HepG2 (cell line): ENCODE results near the gene ZNF134. TPM values are rescaled to one million over a fixed set of nuclear protein-coding genes. Genes with fewer than 3 reads are reported as not detected.

ENCODE experiments used
- ATAC-seq: fragments of 200-7000 bp; cut with Tn5 transposase; 3 replicates; pipeline ENCODE4 v1.9.1; 2020; ENCODE audit warnings: mild to moderate bottlenecking, moderate library complexity
- BruUV-seq: library from RNA; stranded (reverse); fragments of 400-500 nt; replicated peaks from 2 replicates; lab custom pipeline; 2021; lab: Mats Ljungman, UMichigan
- CTCF ChIA-PET: fragments of 300-600 bp; formaldehyde crosslinking; extraction: SDS; loops from one replicate; lab custom pipeline; 2021; ENCODE audit warnings: low total read pairs, inconsistent platforms, low intra/inter-chr PET ratio; lab: Yijun Ruan, JAX
- POLR2A ChIA-PET: fragments of 350-600 bp; sonication (Branson Sonifier 250); formaldehyde crosslinking; loops from one replicate; lab custom pipeline; 2020; ENCODE audit warnings: antibody characterized with exemption, inconsistent platforms; lab: Yijun Ruan, JAX
- DNase-seq: peaks from one replicate; pipeline ENCODE4 v3.0.0-alpha.2; 2015; ENCODE audit warnings: low spot score
- FAIRE-seq: peaks from 3 replicates; lab custom pipeline; 2011; peaks lifted over from hg19 to GRCh38; lab: Jason Lieb, UNC
- H2AFZ ChIP-seq: one replicate; pipeline ENCODE4 v1.6.1; 2011; ENCODE audit warnings: low read length, inconsistent platforms
- H3K27ac ChIP-seq: fragments of 300-600 bp; 3 replicates; pipeline ENCODE4 v1.8.0; 2011; ENCODE audit warnings: mixed run types, mild to moderate bottlenecking, mixed read lengths, low read length, inconsistent platforms; ENCODE audit not compliant: insufficient read depth; ENCODE audit errors: extremely low read length
- H3K27me3 ChIP-seq, 2 experiments: fragments of 200-600 bp in 1 of 2; 2 replicates in 1 of 2; 3 replicates in 1 of 2; pipeline versions ENCODE4 v1.6.0 to v1.8.0; 2011; ENCODE audit warnings: low read length in 2 of 2, mild to moderate bottlenecking in 2 of 2, moderate library complexity in 2 of 2, inconsistent platforms in 1 of 2; ENCODE audit not compliant: insufficient read depth in 2 of 2, control insufficient read depth in 1 of 2
- H3K36me3 ChIP-seq, 2 experiments: fragments of 200-600 bp in 1 of 2; replicated peaks in 1 of 2; 2 replicates in 1 of 2; 3 replicates in 1 of 2; pipeline versions ENCODE4 v1.5.1 to v1.8.0; 2011; ENCODE audit warnings: low read length in 2 of 2, inconsistent platforms in 1 of 2; ENCODE audit not compliant: insufficient read depth in 2 of 2, control insufficient read depth in 1 of 2
- H3K4me1 ChIP-seq: 2 replicates; pipeline ENCODE4 v1.5.1; 2012; ENCODE audit warnings: low read length, inconsistent platforms; ENCODE audit not compliant: insufficient read depth
- H3K4me2 ChIP-seq: 2 replicates; pipeline ENCODE4 v1.6.0; 2011; ENCODE audit warnings: low read depth, low read length, inconsistent platforms
- H3K4me3 ChIP-seq, 3 experiments: fragments of 200-600 bp in 1 of 3; sonication (generic), shearing (Covaris generic) in 1 of 3; replicated peaks in 1 of 3; 2 replicates each; pipeline ENCODE4 v1.5.1; 2011 to 2016; ENCODE audit warnings: low read length in 3 of 3, inconsistent platforms in 2 of 3, low read depth in 2 of 3, mild to moderate bottlenecking in 2 of 3, control low read depth in 1 of 3, mixed read lengths in 1 of 3; ENCODE audit not compliant: insufficient read depth in 1 of 3
- H3K79me2 ChIP-seq: one replicate; pipeline ENCODE4 v1.6.1; 2011; ENCODE audit warnings: low read length, inconsistent platforms; ENCODE audit not compliant: insufficient read depth
- H3K9ac ChIP-seq: 2 replicates; pipeline ENCODE4 v1.6.0; 2011; ENCODE audit warnings: mild to moderate bottlenecking, low read depth, low read length, inconsistent platforms; ENCODE audit not compliant: insufficient read depth
- H3K9me3 ChIP-seq: 2 replicates; pipeline ENCODE4 v1.5.1; 2012; ENCODE audit warnings: mild to moderate bottlenecking, low read length
- H4K20me1 ChIP-seq: 2 replicates; pipeline ENCODE4 v1.6.0; 2011; ENCODE audit warnings: inconsistent platforms, mild to moderate bottlenecking, low read length, moderate library complexity; ENCODE audit not compliant: insufficient read depth
- HDAC6 ChIP-seq: fragments of 200-600 bp; sonication (generic); IDR thresholded peaks from 2 replicates; pipeline ENCODE4 v1.7.0; 2017; ENCODE audit warnings: mild to moderate bottlenecking, antibody characterized with exemption, low read length, low read depth
- KLF12 ChIP-seq: sonication (generic); formaldehyde crosslinking; IDR thresholded peaks from 2 replicates; pipeline ENCODE4 v1.4.0; 2020; ENCODE audit warnings: missing genetic modification reagents, borderline replicate concordance
- LCORL ChIP-seq, 2 experiments: fragments of 450-650 bp in 1 of 2; sonication (generic) in 1 of 2; formaldehyde crosslinking in 1 of 2; IDR thresholded peaks; 2 replicates each; pipeline versions ENCODE4 v1.5.0 to v1.6.1; 2017 to 2020; ENCODE audit warnings: antibody characterized with exemption in 1 of 2, missing genetic modification reagents in 1 of 2
- MAFF ChIP-seq: IDR thresholded peaks from 2 replicates; pipeline ENCODE4 v1.6.1; 2011; ENCODE audit warnings: low read depth, low read length, improper control_type of control experiment
- MAFK ChIP-seq, 2 experiments: IDR thresholded peaks in 1 of 2; conservative IDR thresholded peaks in 1 of 2; 2 replicates each; pipeline ENCODE4 v1.6.1; 2011; ENCODE audit warnings: improper control_type of control experiment in 2 of 2, low read length in 2 of 2
- PITX1 ChIP-seq: sonication (generic); formaldehyde crosslinking; IDR thresholded peaks from 2 replicates; pipeline ENCODE4 v1.5.1; 2020; ENCODE audit warnings: mild to moderate bottlenecking, missing genetic modification reagents
- TBX3 ChIP-seq: fragments of 450-650 bp; IDR thresholded peaks from 2 replicates; pipeline ENCODE4 v1.6.1; 2017; ENCODE audit warnings: antibody characterized with exemption, mild to moderate bottlenecking, inconsistent platforms, borderline replicate concordance
- ZFYVE20 ChIP-seq: sonication (generic); formaldehyde crosslinking; IDR thresholded peaks from 2 replicates; pipeline ENCODE4 v1.8.0; 2023; ENCODE audit warnings: low read depth, mild to moderate bottlenecking, moderate library complexity, missing genetic modification reagents, borderline replicate concordance
- ZNF274 ChIP-seq: sonication (generic); formaldehyde crosslinking; IDR thresholded peaks from 2 replicates; pipeline ENCODE4 v1.5.1; 2020; ENCODE audit warnings: mild to moderate bottlenecking, missing genetic modification reagents
- ZNF776 ChIP-seq: sonication (generic); formaldehyde crosslinking; IDR thresholded peaks from 2 replicates; pipeline ENCODE4 v1.4.0; 2020; ENCODE audit warnings: mild to moderate bottlenecking, missing genetic modification reagents
- WGBS: methylation state at CpG from one replicate; pipeline ENCODE4 v1.1.6; 2017; ENCODE audit warnings: low lambda C conversion rate; 5-methylcytosine and 5-hydroxymethylcytosine counted together
- in situ Hi-C: cut with HindIII; loops from 2 replicates; pipeline ENCODE4 v1.10.0; 2017; ENCODE audit warnings: low pct_unique_long_range_greater_than_20kb; ENCODE audit not compliant: extremely low pct_ligation_motif_present
- intact Hi-C: fragments of 100-400 bp; cut with micrococcal nuclease; formaldehyde crosslinking; loops from one replicate; pipeline ENCODE4 v1.10.0; 2022; ENCODE audit not compliant: unreplicated experiment
- polyA plus RNA-seq, 8 experiments: library from polyadenylated mRNA; depleted of rRNA in 3 of 8; stranded (reverse) in 7 of 8; unstranded in 1 of 8; fragments of >200 nt; fragmentation: Illumina TruSeq in 4 of 8; extraction: Trizol in 4 of 8; gene quantifications; 2 replicates each; pipeline versions ENCODE4 v1.2.1 to v1.2.3, GENCODE V29; 2011 to 2016; ENCODE audit warnings: low read depth in 4 of 8, missing spikeins in 1 of 8, mixed read lengths in 1 of 8; ENCODE audit not compliant: insufficient read depth in 1 of 8
- total RNA-seq, 5 experiments: library from RNA; depleted of rRNA; stranded (reverse); fragments of >200 nt; fragmentation: Illumina TruSeq; extraction: Trizol; gene quantifications; 2 replicates each; pipeline ENCODE4 v1.2.3, GENCODE V29; 2016; ENCODE audit warnings: low read depth in 1 of 5
- TF ChIP-seq, protein P1 (sequence below): sonication (generic); formaldehyde crosslinking; IDR thresholded peaks from 2 replicates; pipeline ENCODE4 v1.5.0; 2020; ENCODE audit warnings: missing genetic modification reagents
- TF ChIP-seq, protein P2 (sequence below): sonication (generic); formaldehyde crosslinking; IDR thresholded peaks from 2 replicates; pipeline ENCODE4 v1.4.0; 2020; ENCODE audit warnings: mild to moderate bottlenecking, missing genetic modification reagents

The ZNF134 gene
- total and polyA plus RNA-seq, 2 of the 13 experiments (the other 11 are each of a cell fraction or from before 2014, with no cell fraction given), result 6.8 to 17.1 TPM

GRCh38 chr19:57572415-57572947 lies 41.6 kb upstream of the ZNF134 start:
- CTCF ChIA-PET, result no interaction called here
- no TSS peak for BruUV-seq
- in situ Hi-C loops, result loop anchor here (10.0 kb wide), 1 partner anchor 582 kb away; the partner anchor contains the start of gene ZNF329

GRCh38 chr19:57576661-57577060 lies 37.4 kb upstream of the ZNF134 start:
- ChIA-PET CTCF (no interaction called here), POLR2A (no interaction called here)
- Histone ChIP-seq H2AFZ (no peak overlapping the region), H4K20me1 (no peaks in the 10 kb centered on the region), H3K27ac (no peak overlapping the region), H3K9me3 (peaks cover 36% of the 10 kb centered on the region), H3K4me2 (no peak overlapping the region), H3K79me2 (peaks cover 17% of the 10 kb centered on the region), H3K4me3 (no peak overlapping the region), H3K9ac (no peak overlapping the region), H3K36me3 (peaks cover 14 to 51% of the 10 kb centered on the region in 2 experiments), H3K4me1 (peaks cover 16% of the 10 kb centered on the region), H3K27me3 (no peaks in the 10 kb centered on the region; a peak in 1 of 5 replicates)
- TF ChIP-seq MAFF (peak; percentile 75), PITX1 (CRISPR knock-in tag) (no peak), MAFK (conservative IDR thresholded peaks at IDR 0.05 in 1 of 2, IDR thresholded peaks at IDR 0.05 in 1 of 2; ENCODE audit: low read length in 2 of 2) (peak; percentile 72 to 80), ZNF776 (no peak), LCORL (IDR thresholded peaks at IDR 0.05) (0 out of 2 replicates have a peak, but pooled peaks have one; percentile 28), LCORL (CRISPR knock-in tag; IDR thresholded peaks at IDR 0.05) (no peak), KLF12 (CRISPR knock-in tag) (no peak), HDAC6 (no peak), TBX3 (no peak)
- TF ChIP-seq, protein P1, sequence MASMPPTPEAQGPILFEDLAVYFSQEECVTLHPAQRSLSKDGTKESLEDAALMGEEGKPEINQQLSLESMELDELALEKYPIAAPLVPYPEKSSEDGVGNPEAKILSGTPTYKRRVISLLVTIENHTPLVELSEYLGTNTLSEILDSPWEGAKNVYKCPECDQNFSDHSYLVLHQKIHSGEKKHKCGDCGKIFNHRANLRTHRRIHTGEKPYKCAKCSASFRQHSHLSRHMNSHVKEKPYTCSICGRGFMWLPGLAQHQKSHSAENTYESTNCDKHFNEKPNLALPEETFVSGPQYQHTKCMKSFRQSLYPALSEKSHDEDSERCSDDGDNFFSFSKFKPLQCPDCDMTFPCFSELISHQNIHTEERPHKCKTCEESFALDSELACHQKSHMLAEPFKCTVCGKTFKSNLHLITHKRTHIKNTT, result no peak
- TF ChIP-seq, protein P2, sequence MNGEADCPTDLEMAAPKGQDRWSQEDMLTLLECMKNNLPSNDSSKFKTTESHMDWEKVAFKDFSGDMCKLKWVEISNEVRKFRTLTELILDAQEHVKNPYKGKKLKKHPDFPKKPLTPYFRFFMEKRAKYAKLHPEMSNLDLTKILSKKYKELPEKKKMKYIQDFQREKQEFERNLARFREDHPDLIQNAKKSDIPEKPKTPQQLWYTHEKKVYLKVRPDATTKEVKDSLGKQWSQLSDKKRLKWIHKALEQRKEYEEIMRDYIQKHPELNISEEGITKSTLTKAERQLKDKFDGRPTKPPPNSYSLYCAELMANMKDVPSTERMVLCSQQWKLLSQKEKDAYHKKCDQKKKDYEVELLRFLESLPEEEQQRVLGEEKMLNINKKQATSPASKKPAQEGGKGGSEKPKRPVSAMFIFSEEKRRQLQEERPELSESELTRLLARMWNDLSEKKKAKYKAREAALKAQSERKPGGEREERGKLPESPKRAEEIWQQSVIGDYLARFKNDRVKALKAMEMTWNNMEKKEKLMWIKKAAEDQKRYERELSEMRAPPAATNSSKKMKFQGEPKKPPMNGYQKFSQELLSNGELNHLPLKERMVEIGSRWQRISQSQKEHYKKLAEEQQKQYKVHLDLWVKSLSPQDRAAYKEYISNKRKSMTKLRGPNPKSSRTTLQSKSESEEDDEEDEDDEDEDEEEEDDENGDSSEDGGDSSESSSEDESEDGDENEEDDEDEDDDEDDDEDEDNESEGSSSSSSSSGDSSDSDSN (CRISPR knock-in tag), result no peak
- intact Hi-C loops (no loop called here), in situ Hi-C loops (loop anchor here (10.0 kb wide), 1 partner anchor 578 kb away; the partner anchor contains the start of gene ZNF329)
- ATAC-seq (no peak), DNase-seq (no peak), FAIRE-seq (no peak)
- BruUV-seq, result no TSS peak

More at GRCh38 chr19:57572415-57572947, 41.6 kb upstream of the ZNF134 start:
- Histone ChIP-seq H3K9me3 (peaks cover 78% of the 10 kb centered on the region), H3K79me2 (peaks cover 9% of the 10 kb centered on the region), H3K4me3 (no peak overlapping the region), H4K20me1 (no peaks in the 10 kb centered on the region), H3K27me3 (no peaks in the 10 kb centered on the region), H3K4me2 (no peak overlapping the region), H3K36me3 (peaks cover 14 to 51% of the 10 kb centered on the region in 2 experiments), H3K4me1 (peaks cover 4% of the 10 kb centered on the region), H3K9ac (no peak overlapping the region), H3K27ac (no peak overlapping the region), H2AFZ (no peak overlapping the region)
- TF ChIP-seq ZNF274 (peak; percentile 87; the same call in 1 of the 2 replicates), ZFYVE20 (CRISPR knock-in tag) (no peak)
- FAIRE-seq, result no peak
- no peak for DNase-seq
- intact Hi-C loops, result no loop called here
- ATAC-seq, result no peak
- POLR2A ChIA-PET, result no interaction called here
- 98% methylated on average over 3 of the region's 3 CpGs for WGBS
